ENCODE data around the gene CNKSR2.
"Not testable (repeated sequence)": the region's sequence is repeated elsewhere in the genome, so short reads cannot be mapped to it uniquely, and the experiment has no call there.

The CNKSR2 gene

GRCh38 chrX:21457718-21458117 lies 83.5 kb downstream of the CNKSR2 start:
- DNase-seq, result no peak

DNA sequence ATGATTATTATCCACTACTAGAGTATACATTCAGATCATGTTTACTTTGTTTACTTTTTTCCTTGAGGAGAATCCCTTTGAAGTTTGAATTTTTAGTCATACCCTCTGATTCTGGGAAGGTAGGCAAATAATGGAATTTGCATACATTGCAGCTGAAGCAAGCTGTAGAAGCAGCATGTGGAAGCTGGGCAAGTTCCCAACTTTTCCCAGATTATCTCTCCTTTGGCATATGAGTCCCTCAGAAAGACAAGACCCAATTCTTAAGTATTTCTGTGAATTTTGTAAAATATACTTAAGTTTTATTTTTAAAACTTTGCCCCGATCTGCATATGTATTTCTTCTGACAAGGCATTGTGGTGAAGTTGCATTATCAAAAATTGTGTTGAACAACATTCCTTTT lies 94.9 kb downstream of the CNKSR2 start:
- no peak for DNase-seq

DNA sequence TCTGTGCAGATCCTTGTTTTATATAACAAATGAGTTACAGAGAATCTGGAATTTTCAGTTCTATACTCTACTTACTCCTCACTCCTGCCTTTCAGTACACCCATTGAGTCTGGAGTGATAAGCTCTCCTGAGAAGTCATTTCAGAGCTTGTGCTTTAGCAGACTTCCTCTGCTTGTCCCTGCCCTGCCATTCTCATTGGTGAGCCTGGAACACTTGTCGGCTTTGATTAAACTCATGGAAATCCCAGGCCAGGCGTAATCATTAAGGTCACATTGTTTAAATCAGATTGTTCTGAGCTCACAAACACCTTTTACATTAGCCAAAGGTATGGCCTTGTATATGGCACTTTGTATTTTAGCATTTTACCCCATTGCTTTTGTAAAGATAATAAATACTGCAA lies 102.7 kb downstream of the CNKSR2 start:
- no peak for DNase-seq

DNA sequence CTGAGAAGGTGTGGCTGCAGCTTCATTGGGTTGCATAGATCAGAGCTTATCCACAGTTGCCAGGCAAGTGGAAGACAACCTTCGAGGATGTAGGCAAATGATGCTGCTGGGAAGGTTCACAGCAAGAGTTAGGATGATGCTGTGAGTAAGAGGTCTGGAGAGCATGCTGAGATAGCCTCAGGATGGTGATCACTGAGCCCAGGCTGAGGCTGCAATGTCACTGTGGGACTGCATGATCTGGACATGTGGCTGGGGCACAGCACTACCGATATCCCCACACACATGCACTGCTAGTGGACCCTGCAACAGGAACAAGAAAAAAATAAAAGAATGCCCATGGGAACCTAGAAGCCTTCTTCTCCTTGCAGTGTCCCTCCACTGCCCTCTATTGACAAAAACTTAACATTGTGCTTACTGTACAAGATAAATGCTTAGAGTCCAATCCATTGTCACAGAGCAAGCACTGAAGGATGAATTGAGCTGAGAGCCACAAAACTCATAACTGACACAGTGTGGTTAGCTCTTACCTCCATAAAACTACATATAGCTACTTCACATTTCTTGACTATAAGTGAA lies 105.6 kb downstream of the CNKSR2 start:
- DNase-seq, result peak; percentile 22

DNA sequence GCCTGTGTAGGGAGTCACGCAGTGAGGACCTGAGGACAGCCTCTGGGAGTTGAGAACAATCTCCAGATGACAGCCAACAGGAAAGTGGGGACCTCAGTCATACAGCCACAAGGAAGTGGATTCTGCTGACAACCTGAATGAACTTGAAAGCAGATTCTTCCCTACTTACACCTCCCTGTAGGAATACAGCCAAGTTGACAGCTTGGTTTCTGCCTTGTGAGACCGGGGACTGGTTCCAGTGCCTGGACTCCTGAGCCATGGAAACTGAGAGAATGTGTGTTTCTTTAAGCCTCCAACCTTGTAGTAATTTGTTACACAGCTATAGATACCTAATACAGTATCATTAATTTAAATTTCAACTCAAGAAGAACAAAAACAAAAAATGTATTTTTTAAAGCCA lies 107.5 kb downstream of the CNKSR2 start:
- no peak for DNase-seq

- DNase-seq, result not testable (repeated sequence)
Measured at GRCh38 chrX:21484051-21484450, 109.8 kb downstream of the CNKSR2 start.

- DNase-seq, result peak; percentile 69
Measured at GRCh38 chrX:21487832-21488231, 113.6 kb downstream of the CNKSR2 start.

DNA sequence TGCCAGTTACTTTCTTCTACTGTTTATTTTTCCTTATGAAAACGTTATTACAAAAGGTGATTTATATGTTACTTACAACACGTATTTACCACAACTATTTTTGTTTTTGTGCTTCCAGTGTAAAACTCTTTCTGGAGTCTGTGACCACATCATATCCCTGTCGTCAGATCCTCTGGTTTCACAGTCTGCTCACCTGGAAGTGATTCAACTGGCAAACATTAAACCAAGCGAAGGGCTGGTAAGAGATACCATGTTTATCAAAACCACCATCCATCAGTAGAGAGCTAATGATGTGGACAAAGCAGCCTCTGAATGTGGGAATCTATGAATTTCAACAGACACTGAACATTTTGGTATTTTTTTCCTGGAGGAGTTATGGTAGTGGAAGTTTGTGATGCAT lies 116.1 kb downstream of the CNKSR2 start:
- DNase-seq, result no peak

DNA sequence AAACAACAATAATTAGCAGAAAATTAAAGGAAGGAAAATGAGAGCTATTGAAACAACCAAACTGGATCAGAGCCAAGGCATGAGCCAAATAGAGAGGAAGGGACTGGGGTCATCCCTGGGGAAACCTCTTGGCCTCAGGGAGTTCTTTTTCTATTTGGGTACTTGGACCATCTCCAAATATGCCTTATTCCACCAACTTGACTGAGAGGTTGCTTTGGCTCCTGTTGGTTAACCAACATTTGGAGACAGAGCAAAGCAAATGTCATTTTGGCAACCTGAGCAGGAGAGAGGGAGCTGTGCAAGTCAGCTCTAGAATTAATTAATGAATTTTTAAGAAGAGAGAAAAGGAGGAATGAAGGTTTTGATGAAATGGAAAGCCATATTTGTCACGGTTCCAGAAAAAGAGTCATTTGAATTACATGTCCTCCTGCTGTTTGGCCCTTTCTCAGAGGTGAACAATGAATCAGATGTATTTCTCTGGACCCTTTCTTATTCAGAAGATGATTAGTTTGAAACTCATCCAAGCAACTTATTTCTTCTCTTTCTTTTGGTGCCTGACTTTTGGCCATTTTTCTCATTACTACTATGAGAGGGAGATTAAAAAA lies 119.1 kb downstream of the CNKSR2 start:
- no peak for DNase-seq

DNA sequence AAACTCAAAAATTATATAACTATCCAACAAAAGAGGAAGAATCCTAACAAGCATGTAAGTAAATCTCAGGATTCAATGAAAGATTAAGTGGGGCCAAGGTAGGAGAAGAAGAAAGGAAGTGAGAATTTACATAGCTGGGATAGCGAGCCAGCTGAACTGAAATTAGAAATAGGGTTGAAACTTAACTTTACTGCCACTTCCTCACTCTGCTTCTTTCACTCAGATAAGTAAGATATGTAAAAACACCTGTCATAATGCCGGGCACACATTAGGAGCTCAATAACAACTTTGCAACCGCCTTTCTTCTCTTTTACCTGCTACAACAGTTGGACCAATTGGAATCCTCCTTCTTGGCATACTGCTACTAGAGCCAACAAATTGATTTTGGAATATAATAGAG lies 129.4 kb downstream of the CNKSR2 start:
- DNase-seq, result no peak

GRCh38 chrX:21509912-21510311 lies 135.7 kb downstream of the CNKSR2 start:
- DNase-seq, result no peak

DNA sequence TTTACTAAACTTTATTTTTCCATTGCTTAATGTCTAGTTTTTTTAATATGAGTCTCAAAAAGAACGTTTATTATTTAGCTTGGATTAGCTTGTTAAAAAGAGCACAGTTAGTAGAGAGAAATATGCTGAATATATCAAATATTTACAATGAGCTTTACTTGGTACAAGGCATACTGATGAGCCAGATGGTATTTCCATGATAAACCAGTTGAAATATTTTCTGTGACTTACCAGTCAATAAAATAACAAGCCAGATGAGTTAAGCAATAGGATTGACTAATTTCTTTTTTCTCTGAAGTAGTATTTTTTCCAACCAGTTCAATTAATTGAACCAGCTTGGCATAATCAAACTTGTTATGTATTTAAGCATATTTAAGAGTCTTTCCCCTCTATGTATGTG lies 149.8 kb downstream of the CNKSR2 start:
- DNase-seq, result no peak

DNA sequence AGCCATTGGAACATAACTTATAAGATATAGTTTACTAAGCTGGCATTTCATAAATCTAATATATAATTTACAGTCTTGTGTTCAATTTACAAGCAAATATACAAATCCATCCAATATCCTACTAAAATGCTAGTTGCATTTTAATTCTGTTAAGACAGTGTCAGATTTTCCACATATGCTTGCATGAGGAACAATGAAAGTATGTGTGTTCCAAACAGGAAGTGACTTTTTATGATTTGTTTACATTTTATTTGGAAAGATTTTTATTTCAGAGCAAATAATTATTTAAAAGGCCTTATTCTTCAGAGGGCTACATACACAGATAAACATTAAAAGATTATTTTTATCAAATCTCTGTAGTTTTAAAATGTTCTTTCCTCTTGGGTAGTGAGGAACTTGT lies 153.9 kb downstream of the CNKSR2 start:
- no peak for DNase-seq

- no peak for DNase-seq
Measured at GRCh38 chrX:21529771-21530170, 155.6 kb downstream of the CNKSR2 start.

GRCh38 chrX:21544642-21545041 lies 170.4 kb downstream of the CNKSR2 start:
- not testable (repeated sequence) for DNase-seq

- no peak for DNase-seq
Measured at GRCh38 chrX:21559417-21559816, 185.2 kb downstream of the CNKSR2 start.

DNA sequence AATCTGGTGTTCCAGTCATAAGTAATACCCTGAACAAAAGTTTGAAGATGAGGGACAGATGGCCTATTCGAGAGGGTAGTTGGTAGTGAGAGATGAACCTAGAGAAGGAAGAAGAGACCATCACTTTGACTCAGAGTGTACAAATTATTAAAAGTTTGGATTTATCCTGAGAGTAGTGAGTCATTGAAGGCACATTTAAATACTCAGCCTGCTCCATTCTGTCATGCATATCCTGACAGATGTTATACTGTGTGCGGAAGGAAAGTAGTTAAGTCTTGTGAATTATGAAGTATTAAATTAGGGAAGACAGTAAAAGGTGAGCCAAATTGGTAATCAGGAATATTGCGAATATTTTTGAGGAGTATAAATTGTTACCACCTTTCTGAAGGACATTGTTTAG lies 190.8 kb downstream of the CNKSR2 start:
- no peak for DNase-seq

DNA sequence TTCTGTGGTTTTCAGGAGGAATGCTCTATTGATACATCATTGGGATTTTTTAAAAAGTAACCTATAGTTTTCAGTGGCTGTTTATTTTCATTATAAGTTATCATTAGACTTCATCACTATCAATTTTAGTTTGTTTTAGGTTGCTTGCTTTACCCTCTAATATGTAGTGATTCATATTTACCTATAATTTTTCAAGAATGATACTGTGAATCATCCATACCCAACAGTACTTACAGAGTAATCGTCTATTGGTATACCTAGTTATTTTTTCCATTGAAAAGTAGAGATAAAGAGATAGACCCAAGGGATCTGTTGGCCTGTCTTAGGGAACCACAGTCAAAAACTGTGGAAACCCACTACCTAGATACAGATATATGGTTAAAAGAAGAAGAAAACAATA lies 200.6 kb downstream of the CNKSR2 start:
- no peak for DNase-seq

DNA sequence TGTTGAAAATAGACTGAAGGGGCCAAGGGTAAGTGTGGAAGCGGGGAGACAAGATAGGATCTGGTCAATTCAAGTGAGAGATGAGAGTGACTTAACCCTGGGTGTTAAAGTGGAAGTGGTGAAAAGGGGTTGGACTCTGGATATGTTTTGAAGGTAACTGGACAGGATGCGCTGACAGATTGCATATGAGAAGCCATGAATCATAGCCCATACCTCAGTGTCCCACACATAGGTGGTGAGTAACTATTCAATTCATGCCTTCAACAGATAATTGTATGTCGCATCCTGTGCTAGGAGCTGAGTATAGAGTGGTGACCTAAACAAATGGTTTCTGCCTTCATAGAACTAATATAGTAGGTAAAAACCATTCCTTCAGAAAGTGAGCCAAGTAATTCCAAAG lies 207.3 kb downstream of the CNKSR2 start:
- DNase-seq, result no peak

DNA sequence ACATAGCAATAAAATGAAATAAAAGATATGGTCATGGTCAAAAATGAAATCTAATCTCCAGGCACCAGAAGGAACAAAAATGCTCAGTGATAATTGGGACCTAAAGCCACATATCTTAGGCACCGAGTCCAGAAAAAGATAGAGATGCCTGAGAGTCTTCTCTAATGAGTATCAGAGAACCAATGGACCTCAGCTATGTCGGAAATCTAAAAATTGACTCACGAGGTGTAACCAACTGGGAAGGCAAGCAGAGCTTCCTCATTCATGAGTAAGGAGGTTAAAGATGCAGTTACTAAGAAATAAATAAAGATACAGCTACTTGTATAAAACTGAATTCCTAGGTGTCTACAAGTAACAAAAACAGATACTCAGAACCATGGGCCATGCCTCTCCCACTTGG lies 211.8 kb downstream of the CNKSR2 start:
- no peak for DNase-seq

- no peak for DNase-seq
Measured at GRCh38 chrX:21590012-21590776, 216.0 kb downstream of the CNKSR2 start.

DNA sequence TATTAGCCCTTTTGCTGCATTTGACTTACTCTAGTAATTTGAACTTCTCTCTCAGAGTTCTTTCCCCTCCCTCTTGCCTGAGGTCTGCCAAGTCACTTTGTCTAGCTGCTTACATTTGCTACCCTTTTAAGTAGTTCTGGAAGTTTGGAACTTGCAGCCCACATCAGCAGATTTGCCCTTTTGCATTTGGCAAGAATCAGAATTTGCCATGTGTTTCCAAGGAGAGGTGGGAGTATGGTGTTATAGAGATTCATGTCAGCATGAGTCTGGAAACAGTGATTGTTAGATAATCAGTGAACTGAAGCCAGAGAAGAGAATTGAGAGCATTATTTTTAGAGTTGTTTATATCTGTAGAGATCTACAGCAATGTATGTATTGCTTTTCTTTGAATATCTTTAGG lies 231.8 kb downstream of the CNKSR2 start:
- no peak for DNase-seq

DNA sequence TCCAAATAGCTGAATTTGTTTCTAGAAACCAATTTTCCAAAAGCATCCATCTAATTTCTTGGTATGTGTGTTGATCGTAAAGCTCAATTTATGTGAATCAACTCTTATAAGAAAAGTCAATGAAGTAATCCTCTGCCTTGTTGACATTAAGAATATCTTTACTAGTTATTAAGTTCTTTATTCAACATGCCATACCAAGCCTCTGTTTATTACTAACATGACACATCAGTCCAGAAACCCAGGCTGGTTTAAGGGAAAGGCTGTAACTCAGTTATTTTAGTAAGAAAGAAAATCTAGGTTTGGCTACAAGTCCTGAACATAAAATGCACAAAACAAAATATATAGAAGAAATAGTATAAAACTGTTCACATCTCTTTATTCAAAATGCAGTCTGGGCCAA lies 235.9 kb downstream of the CNKSR2 start:
- DNase-seq, result no peak

DNA sequence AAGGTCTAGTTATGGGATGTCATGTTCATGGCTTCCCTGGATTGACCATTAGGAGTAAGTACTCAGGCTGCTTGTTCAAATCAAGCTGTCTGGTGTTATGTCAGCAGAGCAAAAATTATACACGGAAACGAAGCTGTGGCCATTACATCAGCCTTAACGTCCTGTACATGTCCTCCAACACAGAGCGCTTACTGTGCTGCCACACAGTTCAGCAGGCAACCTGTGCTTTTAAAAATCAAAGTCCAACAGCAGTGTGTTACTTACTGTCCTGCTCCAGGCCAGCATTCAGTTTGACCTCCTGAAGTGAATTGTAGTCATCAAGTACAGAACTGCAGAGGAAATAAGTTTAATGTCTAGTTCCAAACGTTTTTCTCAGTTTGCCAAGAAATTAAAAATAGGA lies 237.9 kb downstream of the CNKSR2 start:
- no peak for DNase-seq

DNA sequence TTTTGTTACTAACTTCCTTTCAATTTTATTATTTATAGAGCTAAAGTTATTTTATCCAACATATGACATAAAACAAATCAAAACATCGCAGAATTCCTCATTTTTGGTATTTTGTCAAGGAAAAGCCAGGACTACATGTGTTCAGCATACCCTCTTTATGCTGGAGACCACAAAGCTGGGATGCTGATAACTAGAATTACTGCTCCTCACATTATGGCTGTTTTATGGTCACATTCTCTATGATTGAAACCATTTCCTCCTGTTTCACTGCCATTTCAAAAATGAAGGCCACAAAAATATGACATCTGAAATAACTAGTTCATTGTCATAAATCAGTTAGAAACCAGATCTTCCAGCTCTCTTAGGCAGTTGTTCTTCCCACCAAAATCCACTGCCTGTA lies 242.2 kb downstream of the CNKSR2 start:
- DNase-seq, result no peak

Data from COR-L47 (cell line).